Adrenal gland (tissue), 12 donors: ENCODE results near the gene MLLT3. TPM values are rescaled to one million over a fixed set of nuclear protein-coding genes. Genes with fewer than 3 reads are reported as not detected.

Source experiments
- DNase-seq, 7 donors: peaks; one replicate each; pipeline ENCODE4 v3.0.0-alpha.2; 2019 to 2020
- H3K27ac ChIP-seq, 5 donors: fragments of 200-600 bp; sonication (generic) in 4 of 5; 1 replicate in 3 of 5; 2 replicates in 2 of 5; pipeline versions ENCODE4 v1.5.1 to v1.8.0; 2016 to 2020; ENCODE audit warnings: mild to moderate bottlenecking in 1 of 5
- H3K27me3 ChIP-seq: fragments of 200-600 bp; 2 replicates; pipeline ENCODE4 v1.8.0; 2021
- H3K36me3 ChIP-seq, 2 donors: fragments of 200-600 bp; replicated peaks in 1 of 2; 1 replicate in 1 of 2; 2 replicates in 1 of 2; pipeline versions ENCODE4 v1.5.1 to v1.8.0; 2018 to 2022
- H3K4me1 ChIP-seq, 2 donors: fragments of 200-600 bp; replicated peaks in 1 of 2; 1 replicate in 1 of 2; 2 replicates in 1 of 2; pipeline versions ENCODE4 v1.5.1 to v1.8.0; 2018 to 2021
- H3K4me3 ChIP-seq, 4 donors: fragments of 200-600 bp; sonication (generic) in 3 of 4; one replicate each; pipeline ENCODE4 v1.5.1; 2016 to 2018
- H3K9me3 ChIP-seq, 3 donors: fragments of 200-600 bp; sonication (generic) in 1 of 3; replicated peaks in 1 of 3; 1 replicate in 2 of 3; 2 replicates in 1 of 3; pipeline versions ENCODE4 v1.5.1 to v1.8.0; 2016 to 2021
- POLR2A ChIP-seq, 2 donors: fragments of 450-650 bp; IDR thresholded peaks; one replicate each; pipeline ENCODE4 v1.6.1; 2017; ENCODE audit warnings: antibody characterized with exemption in 2 of 2, mild to moderate bottlenecking in 2 of 2, moderate library complexity in 1 of 2
- WGBS, 4 donors: extraction: QIAGEN DNeasy Blood & Tissue Kit in 2 of 4; methylation state at CpG; one replicate each; pipeline versions ENCODE4 v1.1.5 to v1.1.7; 2013 to 2017; 5-methylcytosine and 5-hydroxymethylcytosine counted together
- intact Hi-C, 2 donors: fragments of 100-400 bp; cut with DNase I; formaldehyde crosslinking; loops; one replicate each; pipeline versions ENCODE4 v1.14.1 to v1.15.0; 2022 to 2023
- polyA plus RNA-seq, 3 donors: library from polyadenylated mRNA; stranded (reverse); fragments of 200-250 nt in 2 of 3; fragments of 350-450 nt in 1 of 3; fragmentation: Illumina TruSeq in 1 of 3; extraction: RNeasy Lipid Tissue Mini Kit (QIAGEN cat#74804) in 1 of 3; gene quantifications; one replicate each; pipeline ENCODE4 v1.2.3, GENCODE V29; 2013 to 2014
- total RNA-seq, 9 donors: library from RNA; depleted of rRNA in 4 of 9; stranded (reverse); fragments of >200 nt in 4 of 9; fragments of 120-200 nt in 1 of 9; fragmentation: NEBNext Ultra II Directional in 1 of 9; extraction: Animal tissue kit (Norgen Biotek cat#: 25700) in 1 of 9; gene quantifications; one replicate each; pipeline versions ENCODE4 v1.1.0 to v1.2.4, GENCODE V29; 2013 to 2023
- TF ChIP-seq, protein P1 (sequence below), 6 experiments: fragments of 450-650 bp in 4 of 6; fragments of 200-600 bp in 2 of 6; sonication (generic) in 1 of 6; IDR thresholded peaks; 1 replicate in 5 of 6; 2 replicates in 1 of 6; pipeline versions ENCODE4 v1.5.1 to v1.8.0; 2016 to 2021; ENCODE audit warnings: antibody characterized with exemption in 6 of 6, mild to moderate bottlenecking in 2 of 6, moderate library complexity in 1 of 6
- donor health status: healthy with polysubstance abuse.
- donor health status: Bipolar disorder and iron deficiency.
- donor health status: DM: yes; HTN: yes; CAD: no.
- donor health status: DM: no; HTN: no; CAD: no.
- donor health status: DM: no; HTN: no; CAD: no.
- donor health status: DM: yes; HTN: yes; CAD: no.

Gene MLLT3
- total and polyA plus RNA-seq, 12 donors, result 11.0 to 37.7 (median 17.9) TPM

- Histone ChIP-seq H3K27me3 (no peaks in the 10 kb centered on the region), H3K9me3 (no peaks in the 10 kb centered on the region), H3K4me3 (no peak overlapping the region), H3K27ac (no peak overlapping the region), H3K4me1 (no peaks in the 10 kb centered on the region), H3K36me3 (no peaks in the 10 kb centered on the region)
- 31 to 56% (median 44%) methylated on average over 3 of the region's 3 CpGs for WGBS, 4 donors
- no peak for TF ChIP-seq POLR2A (IDR thresholded peaks at IDR 0.05)
- TF ChIP-seq, protein P1, sequence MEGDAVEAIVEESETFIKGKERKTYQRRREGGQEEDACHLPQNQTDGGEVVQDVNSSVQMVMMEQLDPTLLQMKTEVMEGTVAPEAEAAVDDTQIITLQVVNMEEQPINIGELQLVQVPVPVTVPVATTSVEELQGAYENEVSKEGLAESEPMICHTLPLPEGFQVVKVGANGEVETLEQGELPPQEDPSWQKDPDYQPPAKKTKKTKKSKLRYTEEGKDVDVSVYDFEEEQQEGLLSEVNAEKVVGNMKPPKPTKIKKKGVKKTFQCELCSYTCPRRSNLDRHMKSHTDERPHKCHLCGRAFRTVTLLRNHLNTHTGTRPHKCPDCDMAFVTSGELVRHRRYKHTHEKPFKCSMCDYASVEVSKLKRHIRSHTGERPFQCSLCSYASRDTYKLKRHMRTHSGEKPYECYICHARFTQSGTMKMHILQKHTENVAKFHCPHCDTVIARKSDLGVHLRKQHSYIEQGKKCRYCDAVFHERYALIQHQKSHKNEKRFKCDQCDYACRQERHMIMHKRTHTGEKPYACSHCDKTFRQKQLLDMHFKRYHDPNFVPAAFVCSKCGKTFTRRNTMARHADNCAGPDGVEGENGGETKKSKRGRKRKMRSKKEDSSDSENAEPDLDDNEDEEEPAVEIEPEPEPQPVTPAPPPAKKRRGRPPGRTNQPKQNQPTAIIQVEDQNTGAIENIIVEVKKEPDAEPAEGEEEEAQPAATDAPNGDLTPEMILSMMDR (IDR thresholded peaks at IDR 0.05), result no peak
- intact Hi-C loops, result no loop called here
- DNase-seq, result no peak
These were observed 318.3 kb downstream of the MLLT3 start for GRCh38 chr9:20303996-20304395.

DNA sequence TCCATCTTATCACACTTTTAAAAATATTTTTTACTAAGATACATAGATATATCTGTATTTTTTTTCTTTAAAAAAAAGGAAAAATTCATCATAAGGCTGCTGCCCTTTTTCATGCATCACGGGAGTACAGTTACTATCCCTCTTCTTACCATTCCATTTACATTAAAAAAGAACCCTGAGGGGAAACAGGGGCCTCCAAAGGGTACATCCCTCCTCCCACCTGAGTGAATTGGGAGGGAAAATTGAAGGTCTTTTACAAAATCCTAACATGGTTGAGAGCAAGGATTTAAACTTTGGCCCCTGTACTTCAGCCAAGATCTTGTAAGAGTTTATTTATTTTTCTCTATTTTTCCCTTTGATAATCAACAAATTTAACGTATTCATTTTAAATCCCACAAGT is 319.2 kb downstream of the MLLT3 start:
- H3K4me1 ChIP-seq, result no peaks in the 10 kb centered on the region
- no peak overlapping the region for H3K27ac ChIP-seq
- TF ChIP-seq POLR2A (IDR thresholded peaks at IDR 0.05), result no peak
- TF ChIP-seq, protein P1 (IDR thresholded peaks at IDR 0.05), result no peak
- H3K27me3 ChIP-seq, result no peaks in the 10 kb centered on the region
- no peaks in the 10 kb centered on the region for H3K9me3 ChIP-seq
- no peak overlapping the region for H3K4me3 ChIP-seq
- 54 to 59% (median 57%) methylated on average over 2 of the region's 2 CpGs for WGBS, 4 donors
- DNase-seq, result no peak
- intact Hi-C loops, result no loop called here
- no peaks in the 10 kb centered on the region for H3K36me3 ChIP-seq

GRCh38 chr9:20302197-20302596 is 320.1 kb downstream of the MLLT3 start:
- TF ChIP-seq, protein P1 (IDR thresholded peaks at IDR 0.05), result no peak
- H3K36me3 ChIP-seq, result no peaks in the 10 kb centered on the region
- no peak overlapping the region for H3K4me3 ChIP-seq
- H3K27me3 ChIP-seq, result no peaks in the 10 kb centered on the region
- intact Hi-C loops, result no loop called here
- no peaks in the 10 kb centered on the region for H3K9me3 ChIP-seq
- no peaks in the 10 kb centered on the region for H3K4me1 ChIP-seq
- DNase-seq, result no peak
- no peak overlapping the region for H3K27ac ChIP-seq
- 74 to 94% (median 84%) methylated on average over 1 of the region's 1 CpG for WGBS, 4 donors

GRCh38 chr9:20300430-20301115 is 321.7 kb downstream of the MLLT3 start:
- H3K4me3 ChIP-seq, result no peak overlapping the region
- no peaks in the 10 kb centered on the region for H3K27me3 ChIP-seq
- intact Hi-C loops, result no loop called here
- H3K27ac ChIP-seq, result no peak overlapping the region
- H3K4me1 ChIP-seq, result no peaks in the 10 kb centered on the region
- no peaks in the 10 kb centered on the region for H3K36me3 ChIP-seq
- no peaks in the 10 kb centered on the region for H3K9me3 ChIP-seq
- no peak for TF ChIP-seq POLR2A (IDR thresholded peaks at IDR 0.05)
- TF ChIP-seq, protein P1 (IDR thresholded peaks at IDR 0.05), result no peak
- 59 to 73% (median 66%) methylated on average over 2 of the region's 2 CpGs for whole genome bisulfite sequencing, 4 donors
- no peak for DNase-seq
